Parathyroid adenoma (tissue), 2 donors: ENCODE measurements around the gene PIK3R5.

ENCODE experiments used
- H2AFZ ChIP-seq: fragments of 300-600 bp; sonication (generic); one replicate; pipeline ENCODE4 v1.7.0; 2017; ENCODE audit warnings: antibody characterized with exemption, mild to moderate bottlenecking
- H3K27ac ChIP-seq: fragments of 300-600 bp; sonication (generic); one replicate; pipeline ENCODE4 v1.7.0; 2017
- H3K27me3 ChIP-seq: fragments of 300-600 bp; sonication (generic); one replicate; pipeline ENCODE4 v1.7.0; 2017; ENCODE audit warnings: low read length; ENCODE audit not compliant: control insufficient read depth, insufficient read depth
- H3K36me3 ChIP-seq: fragments of 300-600 bp; sonication (generic); one replicate; pipeline ENCODE4 v1.7.0; 2017; ENCODE audit warnings: low read length; ENCODE audit not compliant: control insufficient read depth, insufficient read depth
- H3K4me1 ChIP-seq: fragments of 300-600 bp; sonication (generic); one replicate; pipeline ENCODE4 v1.7.0; 2017; ENCODE audit warnings: control low read depth
- H3K4me2 ChIP-seq: fragments of 300-600 bp; sonication (generic); one replicate; pipeline ENCODE4 v1.7.0; 2017; ENCODE audit warnings: low read length
- H3K4me3 ChIP-seq: fragments of 300-600 bp; sonication (generic); one replicate; pipeline ENCODE4 v1.7.0; 2017; ENCODE audit warnings: low read depth, low read length
- H3K79me2 ChIP-seq: fragments of 300-600 bp; sonication (generic); one replicate; pipeline ENCODE4 v1.7.0; 2017; ENCODE audit warnings: control low read depth
- H3K9ac ChIP-seq: fragments of 300-600 bp; sonication (generic); one replicate; pipeline ENCODE4 v1.7.0; 2017; ENCODE audit warnings: mild to moderate bottlenecking
- H3K9me3 ChIP-seq: fragments of 300-600 bp; sonication (generic); one replicate; pipeline ENCODE4 v1.7.0; 2017; ENCODE audit warnings: low read length; ENCODE audit not compliant: control insufficient read depth
- TF ChIP-seq, protein P1 (sequence below): fragments of 300-600 bp; sonication (generic); IDR thresholded peaks from one replicate; pipeline ENCODE4 v1.7.0; 2017; ENCODE audit warnings: antibody characterized with exemption, mild to moderate bottlenecking
- donor health status: primary hyperparathyroidism.

Gene PIK3R5

DNA sequence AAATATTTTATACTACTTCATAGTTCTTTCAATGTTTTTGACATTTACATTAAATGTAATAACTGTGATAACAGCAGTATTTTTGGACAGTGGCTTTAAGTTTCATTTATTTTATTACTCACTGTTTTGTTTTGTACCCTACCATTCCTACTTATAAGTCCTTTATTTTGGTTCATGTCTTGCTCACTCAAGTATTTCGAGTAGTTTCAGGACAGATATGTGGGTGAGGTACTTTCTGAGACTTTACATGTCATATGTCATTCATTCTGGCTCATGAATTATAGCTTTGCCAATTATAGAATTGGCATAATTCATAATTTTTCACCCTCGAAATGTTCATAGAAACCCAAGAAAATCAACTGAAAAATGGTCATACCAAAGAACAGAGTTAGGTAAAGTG, 44.4 kb downstream of the PIK3R5 start:
- Histone ChIP-seq H3K4me2 (no peak overlapping the region), H3K4me3 (no peak overlapping the region), H3K9me3 (no peaks in the 10 kb centered on the region), H2AFZ (no peak overlapping the region), H3K79me2 (no peaks in the 10 kb centered on the region), H3K27ac (no peak overlapping the region), H3K27me3 (no peaks in the 10 kb centered on the region), H3K9ac (no peak overlapping the region), H3K36me3 (no peaks in the 10 kb centered on the region), H3K4me1 (no peaks in the 10 kb centered on the region)
- TF ChIP-seq, protein P1, sequence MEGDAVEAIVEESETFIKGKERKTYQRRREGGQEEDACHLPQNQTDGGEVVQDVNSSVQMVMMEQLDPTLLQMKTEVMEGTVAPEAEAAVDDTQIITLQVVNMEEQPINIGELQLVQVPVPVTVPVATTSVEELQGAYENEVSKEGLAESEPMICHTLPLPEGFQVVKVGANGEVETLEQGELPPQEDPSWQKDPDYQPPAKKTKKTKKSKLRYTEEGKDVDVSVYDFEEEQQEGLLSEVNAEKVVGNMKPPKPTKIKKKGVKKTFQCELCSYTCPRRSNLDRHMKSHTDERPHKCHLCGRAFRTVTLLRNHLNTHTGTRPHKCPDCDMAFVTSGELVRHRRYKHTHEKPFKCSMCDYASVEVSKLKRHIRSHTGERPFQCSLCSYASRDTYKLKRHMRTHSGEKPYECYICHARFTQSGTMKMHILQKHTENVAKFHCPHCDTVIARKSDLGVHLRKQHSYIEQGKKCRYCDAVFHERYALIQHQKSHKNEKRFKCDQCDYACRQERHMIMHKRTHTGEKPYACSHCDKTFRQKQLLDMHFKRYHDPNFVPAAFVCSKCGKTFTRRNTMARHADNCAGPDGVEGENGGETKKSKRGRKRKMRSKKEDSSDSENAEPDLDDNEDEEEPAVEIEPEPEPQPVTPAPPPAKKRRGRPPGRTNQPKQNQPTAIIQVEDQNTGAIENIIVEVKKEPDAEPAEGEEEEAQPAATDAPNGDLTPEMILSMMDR: no peak

DNA sequence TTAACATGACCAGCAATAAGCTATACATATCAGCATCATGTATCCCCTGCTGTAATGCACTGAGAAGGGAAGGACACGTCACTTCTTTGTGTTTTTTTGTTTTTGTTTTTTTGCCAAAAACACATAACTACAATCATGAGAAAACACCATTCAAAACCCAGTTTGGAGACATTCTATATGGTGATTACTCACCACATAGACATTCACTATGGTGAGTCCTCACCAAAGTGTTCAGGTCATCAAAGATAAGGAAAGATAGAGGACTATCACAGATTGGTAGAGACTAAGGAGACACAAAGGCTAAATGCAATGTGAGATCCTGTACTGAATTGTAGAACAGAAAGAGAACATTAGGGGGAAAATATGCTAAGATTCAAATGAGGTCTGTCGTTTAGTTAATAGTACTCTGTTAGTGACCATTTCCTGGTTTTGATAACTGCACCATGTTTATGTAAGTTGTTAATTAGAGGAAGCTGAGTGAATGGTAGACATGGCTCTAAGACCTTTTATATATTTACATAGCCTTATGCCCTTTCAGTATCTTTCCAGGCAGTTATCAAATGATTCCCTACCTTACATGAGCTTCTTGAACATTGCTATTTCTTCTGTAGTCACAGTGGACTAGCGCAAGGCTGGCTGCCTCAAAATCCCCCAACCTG, 46.6 kb downstream of the PIK3R5 start:
- Histone ChIP-seq H3K4me2 (no peak overlapping the region), H3K27ac (no peak overlapping the region), H3K36me3 (no peaks in the 10 kb centered on the region), H3K79me2 (no peaks in the 10 kb centered on the region), H2AFZ (no peak overlapping the region), H3K27me3 (no peaks in the 10 kb centered on the region), H3K4me3 (no peak overlapping the region), H3K4me1 (no peaks in the 10 kb centered on the region), H3K9me3 (no peaks in the 10 kb centered on the region), H3K9ac (no peak overlapping the region)
- TF ChIP-seq, protein P1: no peak

DNA sequence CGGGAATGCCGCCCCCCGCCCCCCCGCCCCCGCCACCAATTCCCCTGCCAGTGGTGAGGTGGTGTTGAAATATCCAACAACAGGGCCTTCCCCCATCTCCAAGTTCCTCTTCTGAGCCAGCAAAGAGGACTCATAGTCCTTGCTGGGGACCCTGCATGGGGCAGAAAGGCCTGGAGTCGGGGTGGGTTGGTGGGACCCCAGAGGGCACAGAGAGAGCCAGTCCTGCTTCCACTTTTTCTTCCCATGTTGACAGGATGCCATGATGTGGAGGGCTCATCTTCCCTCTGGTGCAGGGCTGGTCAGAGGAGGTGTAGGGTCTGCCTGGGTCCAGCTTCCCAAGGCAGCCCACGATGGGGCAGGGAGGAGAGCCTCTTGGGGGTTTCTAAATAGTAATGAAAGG, 49.0 kb downstream of the PIK3R5 start:
- Histone ChIP-seq H3K4me1 (no peaks in the 10 kb centered on the region), H2AFZ (no peak overlapping the region), H3K9ac (no peak overlapping the region), H3K36me3 (no peaks in the 10 kb centered on the region), H3K4me3 (no peak overlapping the region), H3K27me3 (no peaks in the 10 kb centered on the region), H3K9me3 (no peaks in the 10 kb centered on the region), H3K79me2 (no peaks in the 10 kb centered on the region), H3K4me2 (no peak overlapping the region), H3K27ac (no peak overlapping the region)
- TF ChIP-seq, protein P1: no peak

DNA sequence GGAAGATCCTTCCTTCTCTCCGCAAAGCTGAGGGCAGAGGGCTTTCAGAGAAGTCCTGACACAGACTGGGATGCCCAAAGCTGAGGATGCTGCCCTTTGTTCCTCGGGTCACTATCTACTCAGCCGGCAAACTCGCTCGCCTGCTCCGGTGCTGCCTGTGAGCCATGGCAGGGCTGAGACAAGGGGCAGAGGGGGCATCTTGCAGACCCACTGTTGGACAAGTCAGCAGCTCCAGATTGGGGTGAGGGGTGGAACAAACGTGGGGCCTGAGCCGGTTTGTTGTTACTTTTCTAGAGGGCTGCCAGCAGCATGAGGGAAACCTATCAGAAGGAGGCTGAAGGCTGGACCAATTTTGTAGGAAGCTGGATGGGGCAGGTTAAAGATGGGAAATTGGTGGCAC, 51.0 kb downstream of the PIK3R5 start:
- no peaks in the 10 kb centered on the region for H3K27me3 ChIP-seq
- H3K9ac ChIP-seq: no peak overlapping the region
- no peaks in the 10 kb centered on the region for H3K4me1 ChIP-seq
- no peaks in the 10 kb centered on the region for H3K36me3 ChIP-seq
- no peaks in the 10 kb centered on the region for H3K9me3 ChIP-seq
- no peak overlapping the region for H3K4me2 ChIP-seq
- H3K4me3 ChIP-seq: no peak overlapping the region
- H3K79me2 ChIP-seq: no peaks in the 10 kb centered on the region
- TF ChIP-seq, protein P1: no peak
- no peak overlapping the region for H2AFZ ChIP-seq
- no peak overlapping the region for H3K27ac ChIP-seq

DNA sequence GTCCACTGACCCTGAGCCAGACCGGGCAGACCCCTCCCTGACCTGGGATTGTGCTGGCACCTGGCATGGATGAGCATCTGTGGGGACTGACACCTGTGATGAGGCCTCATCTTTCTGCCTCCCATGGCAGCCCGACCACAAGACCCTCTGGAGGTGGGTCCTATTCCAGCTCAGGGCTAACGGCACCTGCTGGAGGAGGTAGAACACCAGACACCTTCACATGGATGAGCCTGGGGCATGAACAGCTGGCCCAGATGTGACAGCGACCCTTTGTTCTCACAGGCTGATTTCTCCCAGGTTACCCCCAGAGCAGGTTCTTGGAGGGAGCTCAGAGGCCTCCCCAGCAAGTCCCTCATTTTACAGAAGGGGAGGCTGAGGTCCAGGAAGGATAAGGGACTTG, 51.6 kb downstream of the PIK3R5 start:
- Histone ChIP-seq H3K9ac (no peak overlapping the region), H3K9me3 (no peaks in the 10 kb centered on the region), H3K4me1 (no peaks in the 10 kb centered on the region), H3K27me3 (no peaks in the 10 kb centered on the region), H3K27ac (no peak overlapping the region), H3K4me3 (no peak overlapping the region), H2AFZ (no peak overlapping the region), H3K79me2 (no peaks in the 10 kb centered on the region), H3K36me3 (no peaks in the 10 kb centered on the region), H3K4me2 (no peak overlapping the region)
- TF ChIP-seq, protein P1: no peak
